Tibial artery (tissue), 4 donors: ENCODE results near the gene ZHX3.

Experiments used
- DNase-seq, 2 donors: peaks; one replicate each; pipeline ENCODE4 v3.0.0-alpha.2; 2019
- H3K27ac ChIP-seq, 2 donors: fragments of 200-600 bp; sonication (generic) in 1 of 2; 1 replicate in 1 of 2; 2 replicates in 1 of 2; pipeline ENCODE4 v1.5.1; 2018 to 2019; ENCODE audit warnings: mild to moderate bottlenecking in 1 of 2
- H3K27me3 ChIP-seq, 2 donors: fragments of 200-600 bp; sonication (generic) in 1 of 2; one replicate each; pipeline versions ENCODE4 v1.5.1 to v1.6.0; 2016 to 2019
- H3K36me3 ChIP-seq, 3 donors: fragments of 200-600 bp; sonication (generic) in 2 of 3; one replicate each; pipeline ENCODE4 v1.5.1; 2016 to 2019; ENCODE audit warnings: mild to moderate bottlenecking in 2 of 3
- H3K4me1 ChIP-seq, 4 donors: fragments of 200-600 bp; sonication (generic) in 2 of 4; 1 replicate in 3 of 4; 2 replicates in 1 of 4; pipeline ENCODE4 v1.5.1; 2016 to 2019
- H3K4me3 ChIP-seq, 2 donors: fragments of 200-600 bp; sonication (generic) in 1 of 2; 1 replicate in 1 of 2; 2 replicates in 1 of 2; pipeline ENCODE4 v1.5.1; 2018 to 2019; ENCODE audit warnings: mild to moderate bottlenecking in 2 of 2
- H3K9me3 ChIP-seq, 3 donors: fragments of 200-600 bp; sonication (generic) in 1 of 3; one replicate each; pipeline ENCODE4 v1.5.1; 2016 to 2019
- CTCF ChIP-seq, 2 experiments: fragments of 200-600 bp in 1 of 2; fragments of 450-650 bp in 1 of 2; IDR thresholded peaks; one replicate each; pipeline ENCODE4 v1.5.1; 2017 to 2019; ENCODE audit warnings: antibody characterized with exemption in 2 of 2, mild to moderate bottlenecking in 1 of 2, moderate library complexity in 1 of 2
- intact Hi-C: fragments of 100-400 bp; cut with DNase I; formaldehyde crosslinking; loops from one replicate; pipeline ENCODE4 v1.15.0; 2023; ENCODE audit warnings: low total_unique reads

ZHX3 gene

DNA sequence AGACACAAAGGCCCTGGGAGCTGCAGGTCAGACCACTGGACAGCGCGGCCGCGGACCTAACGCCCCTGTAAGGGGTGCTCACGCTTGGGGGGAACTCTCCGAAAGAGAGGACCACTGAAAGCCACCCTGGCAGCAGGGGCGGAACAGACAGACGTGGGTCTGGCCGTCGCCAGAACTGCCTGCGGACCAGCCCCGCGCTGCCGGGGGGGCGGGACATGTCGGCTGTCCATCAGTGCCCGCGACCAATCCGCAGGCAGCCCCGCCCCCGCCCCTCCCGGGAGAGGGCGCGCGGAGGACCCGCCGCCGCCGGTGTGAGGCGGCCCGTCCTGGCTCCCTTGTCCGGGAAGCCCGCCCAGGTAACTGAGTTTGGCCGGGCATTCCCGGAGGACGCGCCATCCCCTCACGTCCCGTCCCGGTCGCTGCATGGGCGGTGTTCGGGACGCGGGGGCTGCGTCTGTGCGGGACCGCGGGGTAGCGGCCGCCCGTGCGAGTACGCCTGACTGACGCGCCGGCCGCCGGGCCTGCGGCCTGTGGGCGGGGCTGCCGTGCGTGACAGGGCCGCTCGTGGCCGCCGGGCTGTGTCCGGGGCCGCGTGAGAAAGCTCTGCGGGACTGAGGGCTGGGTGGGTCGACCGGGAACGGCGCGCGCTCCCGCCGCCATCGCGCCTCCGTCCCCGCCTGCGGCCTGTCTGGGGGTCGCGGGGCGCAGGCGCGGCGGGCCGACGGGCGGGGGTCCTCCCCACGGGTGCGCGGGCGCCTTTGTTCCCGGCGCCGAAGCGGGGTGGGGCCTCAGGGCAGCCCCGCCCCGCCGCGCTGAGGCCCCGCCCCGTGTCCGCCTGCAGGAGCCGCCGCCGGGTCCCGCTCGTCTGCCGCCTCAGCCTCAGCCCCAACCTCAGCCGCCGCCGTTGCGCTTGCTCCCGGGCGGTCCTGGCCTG, 180.6 kb downstream of the ZHX3 start, which contains the start of gene PLCG1:
Gene PLCG1, plus strand, starts transcription at position 864 of the 934 bp plus-strand sequence. CDS start 99 bp downstream, outside the sequence.
- Histone ChIP-seq H3K4me3 (peak within 1 kb of the TSS; percentile 73 to 85), H3K27me3 (no peaks in the 10 kb centered on the region), H3K9me3 (no peaks in the 10 kb centered on the region), H3K27ac (peak within 1 kb of the TSS; percentile 82 to 97), H3K4me1 (peaks cover 7 to 49% (median 36%) of the 10 kb centered on the region in 4 donors), H3K36me3 (no peaks in the 10 kb centered on the region)
- peak; percentile 89 to 95 for DNase-seq
- TF ChIP-seq CTCF (IDR thresholded peaks at IDR 0.05): peak in 1 of 2 experiments; percentile 18
- intact Hi-C loops: loop anchor here (10.0 kb wide), 1 partner anchor 268 kb away; no protein-coding TSS in a partner anchor

GRCh38 chr20:41135888-41136679, 181.4 kb downstream of the ZHX3 start:
- no peak for TF ChIP-seq CTCF (IDR thresholded peaks at IDR 0.05)
- intact Hi-C loops: loop anchor here (10.0 kb wide), 1 partner anchor 269 kb away; no protein-coding TSS in a partner anchor
- Histone ChIP-seq H3K36me3 (no peaks in the 10 kb centered on the region), H3K27me3 (no peaks in the 10 kb centered on the region), H3K9me3 (no peaks in the 10 kb centered on the region), H3K4me3 (peak overlapping the region; percentile 73 to 85), H3K27ac (peak overlapping the region; percentile 82 to 97), H3K4me1 (peaks cover 1 to 40% (median 30%) of the 10 kb centered on the region in 4 donors)
- no peak for DNase-seq

- H3K27me3 ChIP-seq: no peaks in the 10 kb centered on the region
- peaks cover 0 to 33% (median 22%) of the 10 kb centered on the region in 4 donors for H3K4me1 ChIP-seq
- no peaks in the 10 kb centered on the region for H3K9me3 ChIP-seq
- no peaks in the 10 kb centered on the region for H3K36me3 ChIP-seq
- TF ChIP-seq CTCF (IDR thresholded peaks at IDR 0.05): peak in 1 of 2 experiments; percentile 48
- intact Hi-C loops: loop anchor here (10.0 kb wide), 1 partner anchor 269 kb away; no protein-coding TSS in a partner anchor
- H3K4me3 ChIP-seq: no peak overlapping the region
- peak in 1 of 2 donors; percentile 64 for DNase-seq
- no peak overlapping the region for H3K27ac ChIP-seq
These were observed 182.2 kb downstream of the ZHX3 start for GRCh38 chr20:41135187-41135887.

DNA sequence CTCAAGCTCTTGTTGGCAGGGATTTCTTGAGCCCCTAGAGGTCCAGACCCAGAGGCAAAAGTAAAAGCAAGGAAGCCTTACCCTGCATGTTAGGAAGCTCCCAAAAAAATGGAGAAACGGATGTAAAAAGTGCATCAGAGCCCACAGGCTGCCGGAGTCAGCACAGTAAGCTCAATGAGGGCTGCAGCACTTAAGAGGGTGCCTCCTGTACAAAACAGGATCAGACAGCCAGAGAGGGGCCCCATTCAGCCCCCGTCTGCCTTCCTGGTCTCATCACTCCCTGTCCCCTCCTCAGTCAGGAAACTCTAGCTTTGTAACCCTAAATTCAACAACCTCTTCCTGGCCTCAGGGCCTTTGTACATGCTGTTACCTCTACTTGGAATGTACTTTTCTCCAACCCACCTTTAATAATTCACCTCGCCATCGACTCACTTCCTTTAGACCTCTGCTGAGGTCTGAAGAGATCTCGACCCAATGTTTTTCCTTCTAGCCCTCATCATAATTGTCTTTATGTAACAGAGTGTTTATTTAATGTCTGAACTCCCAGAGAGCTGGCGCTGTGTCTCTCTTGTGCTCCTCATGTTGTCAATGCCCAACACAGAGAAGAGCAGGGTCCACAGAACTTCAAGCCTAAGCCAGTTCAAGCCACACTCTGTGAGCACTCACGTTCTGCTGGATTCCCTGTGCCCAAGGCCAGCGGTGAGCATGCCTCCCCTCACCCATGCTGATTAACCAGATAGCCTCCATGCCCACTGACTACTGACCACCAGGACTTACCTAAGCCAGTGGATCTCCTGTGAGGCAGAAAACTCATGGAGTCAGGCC, 183.0 kb downstream of the ZHX3 start:
- no peak for TF ChIP-seq CTCF (IDR thresholded peaks at IDR 0.05)
- peak in 1 of 2 donors; percentile 52 for DNase-seq
- Histone ChIP-seq H3K4me3 (no peak overlapping the region), H3K4me1 (peaks cover 0 to 25% (median 15%) of the 10 kb centered on the region in 4 donors), H3K27me3 (no peaks in the 10 kb centered on the region), H3K36me3 (no peaks in the 10 kb centered on the region), H3K9me3 (no peaks in the 10 kb centered on the region), H3K27ac (no peak overlapping the region)
- intact Hi-C loops: loop anchor here (10.0 kb wide), 1 partner anchor 270 kb away; no protein-coding TSS in a partner anchor
